ENCODE measurements around the gene NOX4.

DNA sequence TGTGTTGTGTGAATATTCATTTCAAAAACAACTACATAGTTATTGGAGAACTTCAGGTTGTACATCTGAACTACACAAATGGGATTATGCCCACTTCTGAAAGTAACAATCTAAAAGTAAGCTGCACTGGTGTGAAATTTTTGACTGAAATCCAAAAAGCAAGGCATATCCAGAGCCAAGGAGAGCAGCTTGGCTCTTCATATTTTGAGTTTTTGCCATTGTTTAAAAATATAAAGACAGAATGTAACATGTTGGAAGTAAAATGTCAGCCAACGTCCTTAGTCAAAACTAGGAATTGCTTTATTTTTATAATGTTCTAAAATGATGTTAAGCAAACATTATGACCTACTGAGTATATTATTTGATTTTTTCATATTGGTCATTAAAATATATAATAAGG lies 45.8 kb upstream of the NOX4 start:
- TF ChIP-seq, protein P1, sequence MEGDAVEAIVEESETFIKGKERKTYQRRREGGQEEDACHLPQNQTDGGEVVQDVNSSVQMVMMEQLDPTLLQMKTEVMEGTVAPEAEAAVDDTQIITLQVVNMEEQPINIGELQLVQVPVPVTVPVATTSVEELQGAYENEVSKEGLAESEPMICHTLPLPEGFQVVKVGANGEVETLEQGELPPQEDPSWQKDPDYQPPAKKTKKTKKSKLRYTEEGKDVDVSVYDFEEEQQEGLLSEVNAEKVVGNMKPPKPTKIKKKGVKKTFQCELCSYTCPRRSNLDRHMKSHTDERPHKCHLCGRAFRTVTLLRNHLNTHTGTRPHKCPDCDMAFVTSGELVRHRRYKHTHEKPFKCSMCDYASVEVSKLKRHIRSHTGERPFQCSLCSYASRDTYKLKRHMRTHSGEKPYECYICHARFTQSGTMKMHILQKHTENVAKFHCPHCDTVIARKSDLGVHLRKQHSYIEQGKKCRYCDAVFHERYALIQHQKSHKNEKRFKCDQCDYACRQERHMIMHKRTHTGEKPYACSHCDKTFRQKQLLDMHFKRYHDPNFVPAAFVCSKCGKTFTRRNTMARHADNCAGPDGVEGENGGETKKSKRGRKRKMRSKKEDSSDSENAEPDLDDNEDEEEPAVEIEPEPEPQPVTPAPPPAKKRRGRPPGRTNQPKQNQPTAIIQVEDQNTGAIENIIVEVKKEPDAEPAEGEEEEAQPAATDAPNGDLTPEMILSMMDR (IDR thresholded peaks at IDR 0.05 in 4 of 5, conservative IDR thresholded peaks at IDR 0.05 in 1 of 5): no peak
- TF ChIP-seq POLR2A (IDR thresholded peaks at IDR 0.05): no peak
